ENCODE results near the gene PRRX2.
"Not testable (repeated sequence)": the region's sequence is repeated elsewhere in the genome, so short reads cannot be mapped to it uniquely, and the experiment has no call there.

Gene PRRX2

DNA sequence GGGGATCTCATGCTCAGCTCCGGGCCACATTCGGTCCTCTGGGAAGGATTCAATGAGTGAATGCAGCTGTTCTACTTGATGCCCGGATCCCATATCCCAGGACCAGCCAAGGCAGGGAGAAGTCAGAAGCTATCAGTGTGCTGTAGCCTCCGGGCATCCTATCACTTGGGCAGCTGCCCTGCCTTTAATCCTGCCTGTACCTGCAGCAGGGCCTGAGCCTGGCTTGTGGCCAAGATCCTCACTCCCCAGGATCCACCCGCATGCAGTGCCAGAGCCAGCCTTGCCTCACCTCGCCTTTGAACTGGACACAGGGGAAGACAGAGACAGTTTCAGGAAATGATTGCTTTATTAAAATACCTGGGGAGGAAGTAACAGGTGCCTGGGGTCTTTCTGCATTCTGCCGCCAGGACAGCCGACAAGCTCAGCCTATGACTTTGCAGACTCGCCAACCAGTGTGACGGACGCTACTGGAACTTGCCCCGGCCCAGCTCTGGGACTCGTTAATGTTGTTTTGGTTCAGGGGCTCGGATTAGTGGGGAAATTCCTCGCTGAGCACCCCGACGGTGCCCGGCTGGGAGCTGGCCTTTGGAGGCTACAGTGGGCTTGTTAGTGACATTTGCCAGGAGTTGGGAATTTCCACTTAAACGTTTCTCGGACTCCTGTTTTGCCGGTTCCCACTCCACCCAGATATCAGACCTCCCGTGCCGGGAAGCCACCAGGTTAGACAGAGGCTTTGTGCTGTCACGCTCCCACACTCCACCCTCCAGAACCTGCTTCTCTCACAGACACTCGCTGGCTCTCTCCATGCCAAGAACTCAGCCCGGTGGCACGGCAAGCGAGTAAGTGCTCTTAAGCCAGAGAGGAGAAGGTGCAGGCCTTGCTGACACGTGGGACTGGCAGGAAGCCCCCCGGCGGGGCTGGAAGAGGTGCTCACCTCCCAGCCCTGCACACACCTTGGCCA lies 86.7 kb downstream of the PRRX2 start:
- no peak for DNase-seq (ENCODE audit: extremely low read depth in 1 of 2, low read depth in 1 of 2)

DNA sequence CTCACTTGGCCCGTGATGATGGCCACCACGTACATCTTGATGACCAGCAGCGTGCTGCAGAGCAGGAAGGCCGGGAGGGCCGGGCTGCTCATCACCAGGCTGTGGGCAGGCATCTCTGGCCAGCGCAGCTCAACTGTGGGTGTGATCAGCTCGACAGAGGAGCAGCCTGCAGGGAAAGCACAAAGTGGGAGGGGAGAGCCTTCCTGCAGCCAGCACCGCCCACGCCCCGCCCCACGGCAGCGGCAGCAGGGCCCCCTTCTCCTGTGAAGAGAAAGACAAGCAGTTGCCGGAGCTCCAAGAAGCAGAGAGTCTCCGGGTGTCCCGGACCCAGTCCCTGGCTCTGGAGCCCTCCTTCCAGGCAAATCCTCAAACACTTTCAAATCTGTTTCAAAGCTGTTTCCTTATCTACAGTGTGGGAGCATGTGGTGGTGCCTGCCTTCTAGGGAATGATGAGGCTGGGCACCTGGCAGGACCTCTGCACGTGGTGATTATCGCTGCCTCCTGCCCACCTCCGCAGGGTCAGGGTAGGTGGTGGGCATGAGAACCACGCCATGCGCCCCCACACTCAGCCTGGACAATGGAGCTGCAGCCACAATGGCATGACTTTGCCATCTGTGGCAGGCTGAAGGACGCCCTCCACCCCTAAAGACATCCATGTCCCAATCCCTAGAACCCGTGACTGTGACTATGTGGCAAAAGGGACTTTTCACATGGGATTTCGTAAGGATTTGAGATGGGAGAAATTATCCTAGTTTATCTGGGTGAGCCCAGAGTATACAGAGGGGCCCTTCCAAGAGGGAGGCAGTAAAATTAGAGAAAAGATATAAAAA lies 87.7 kb downstream of the PRRX2 start, which contains the start of gene PTGES:
PTGES (minus strand) TSS at position 143 of the 830 bp plus-strand sequence; CDS start at position 113, 30 bp downstream.
- peak; percentile 20 to 29 for DNase-seq (ENCODE audit: extremely low read depth in 1 of 2, low read depth in 1 of 2)

DNA sequence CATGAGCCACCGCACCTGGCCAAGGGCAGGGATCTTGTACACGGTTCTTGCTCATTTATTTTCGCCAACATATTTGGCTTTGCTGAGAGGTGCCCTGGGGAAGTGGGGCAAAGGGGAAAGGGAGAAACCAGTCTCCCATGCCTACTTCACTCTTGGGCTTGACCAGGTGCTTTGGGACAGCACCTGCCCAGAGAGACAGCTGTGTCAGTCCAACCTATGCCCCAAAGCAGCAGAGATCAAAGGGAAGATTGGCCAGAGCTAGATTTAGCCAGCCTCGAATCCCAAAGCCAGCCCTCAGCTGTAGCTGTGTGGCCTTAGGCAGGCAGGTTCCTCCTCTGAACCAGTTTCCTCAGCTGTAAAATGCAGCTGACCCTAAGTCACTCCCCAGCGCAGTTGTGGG lies 89.7 kb downstream of the PRRX2 start:
- no peak for DNase-seq (ENCODE audit: extremely low read depth in 1 of 2, low read depth in 1 of 2)

DNA sequence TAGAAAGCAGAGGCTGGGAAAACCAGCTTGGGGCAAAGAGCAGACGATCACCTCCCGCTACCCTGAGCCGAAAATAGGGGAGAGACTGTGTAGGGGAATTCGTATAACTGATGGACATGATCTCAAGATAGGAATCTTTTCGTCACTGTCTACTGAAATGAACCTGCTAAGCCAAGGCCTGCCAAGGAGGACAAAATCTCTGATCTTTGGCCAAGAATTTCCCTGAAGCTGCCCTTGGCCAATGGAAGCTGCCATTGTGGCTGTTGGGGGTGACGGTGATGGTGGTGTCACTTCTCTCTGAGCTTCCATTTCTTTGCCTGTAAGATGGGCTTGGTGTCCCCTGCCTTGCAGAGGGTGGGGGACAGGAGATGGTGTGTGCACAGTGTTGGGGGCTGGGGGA lies 90.7 kb downstream of the PRRX2 start:
- no peak for DNase-seq (ENCODE audit: extremely low read depth in 1 of 2, low read depth in 1 of 2)

DNA sequence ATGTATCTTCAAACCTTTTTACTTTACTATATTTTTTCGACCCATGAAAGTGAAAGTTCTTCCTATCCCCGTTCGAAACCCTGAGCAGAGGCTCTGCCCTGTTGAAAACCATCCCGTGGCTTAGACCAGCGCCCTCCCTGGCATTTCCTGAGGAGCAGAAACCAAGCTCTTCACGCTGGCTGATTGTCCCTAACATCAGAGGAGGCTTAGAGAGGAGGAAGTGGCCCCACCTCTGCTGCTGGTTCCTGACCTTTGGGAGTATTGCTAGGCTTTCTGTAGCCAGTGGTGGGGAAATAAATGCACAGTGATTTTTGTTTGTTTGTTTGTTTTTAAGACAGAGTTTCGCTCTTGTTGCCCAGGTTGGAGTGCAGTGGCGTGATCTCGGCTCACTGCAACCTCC lies 91.6 kb downstream of the PRRX2 start:
- no peak for DNase-seq (ENCODE audit: extremely low read depth in 1 of 2, low read depth in 1 of 2)

DNA sequence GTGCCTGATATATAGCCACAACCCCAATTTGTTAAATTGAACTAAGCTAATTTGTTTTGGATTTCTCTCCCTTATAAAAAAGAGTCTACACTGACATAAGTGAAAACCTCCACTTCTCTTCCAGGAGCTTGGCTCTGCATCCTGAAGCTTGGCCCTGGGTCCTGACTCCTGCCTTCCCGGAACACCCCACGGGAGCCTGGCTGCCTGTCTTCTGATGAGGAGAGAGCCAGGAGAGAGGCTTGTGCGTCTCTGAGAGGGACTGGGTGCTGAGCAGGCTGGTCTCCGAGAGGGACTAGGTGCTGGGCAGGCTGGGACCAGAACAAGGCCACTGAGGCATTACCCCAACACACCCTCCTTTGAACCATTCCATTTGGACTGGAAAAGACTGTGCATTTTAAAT lies 93.9 kb downstream of the PRRX2 start:
- DNase-seq (ENCODE audit: extremely low read depth in 1 of 2, low read depth in 1 of 2) = no peak

DNA sequence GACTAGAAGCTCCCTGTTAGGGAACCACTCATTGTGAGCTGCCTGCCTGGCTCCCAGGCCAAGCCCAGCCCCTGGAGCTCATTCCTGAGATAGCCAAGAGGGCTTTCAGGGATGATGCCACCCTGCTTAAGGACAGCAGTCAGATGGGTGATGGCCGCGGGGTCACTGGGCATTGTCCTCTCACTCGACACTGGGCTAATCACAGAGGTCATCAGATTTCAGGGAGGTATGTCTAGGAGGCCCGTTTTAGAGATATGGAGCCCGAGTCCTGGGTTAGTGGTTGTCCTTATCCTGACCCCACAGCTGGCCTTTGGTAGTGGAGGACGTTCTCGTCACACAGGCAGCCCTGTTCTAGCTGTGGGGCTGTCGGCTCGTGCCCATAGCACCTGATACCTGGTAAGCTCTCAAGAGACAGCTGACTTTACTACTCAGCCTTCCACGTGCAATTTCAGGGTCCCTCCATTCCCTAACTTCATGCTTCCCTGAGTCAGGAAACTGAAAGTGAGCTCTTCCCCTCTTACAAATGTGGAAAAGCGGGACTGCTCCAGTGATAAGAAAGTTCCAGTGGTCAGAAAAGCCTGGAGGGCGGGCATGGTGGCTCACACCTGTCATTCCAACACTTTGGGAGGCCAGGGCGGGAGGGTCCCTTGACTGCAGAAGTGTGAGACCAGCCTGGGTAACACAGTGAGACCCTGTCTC lies 94.5 kb downstream of the PRRX2 start:
- no peak for DNase-seq (ENCODE audit: extremely low read depth in 1 of 2, low read depth in 1 of 2)

DNA sequence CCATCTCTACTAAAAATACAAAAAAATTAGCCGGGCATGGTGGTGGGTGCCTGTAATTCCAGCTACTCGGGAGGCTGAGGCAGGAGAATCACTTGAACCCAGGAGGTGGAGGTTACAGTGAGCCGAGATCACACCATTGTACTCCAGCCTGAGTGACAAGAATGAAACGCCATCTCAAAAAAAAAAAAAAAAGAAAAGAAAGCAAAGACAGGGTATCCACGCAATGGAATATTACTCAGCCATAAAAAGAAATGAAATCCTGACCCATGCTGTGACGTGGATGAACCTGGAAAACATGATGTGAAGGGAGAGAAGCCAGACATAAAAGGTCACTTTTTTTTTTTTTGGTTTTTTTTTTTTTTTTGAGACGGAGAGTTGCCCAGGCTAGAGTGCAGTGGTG lies 95.3 kb downstream of the PRRX2 start:
- not testable (repeated sequence) for DNase-seq (ENCODE audit: extremely low read depth in 1 of 2, low read depth in 1 of 2)

DNA sequence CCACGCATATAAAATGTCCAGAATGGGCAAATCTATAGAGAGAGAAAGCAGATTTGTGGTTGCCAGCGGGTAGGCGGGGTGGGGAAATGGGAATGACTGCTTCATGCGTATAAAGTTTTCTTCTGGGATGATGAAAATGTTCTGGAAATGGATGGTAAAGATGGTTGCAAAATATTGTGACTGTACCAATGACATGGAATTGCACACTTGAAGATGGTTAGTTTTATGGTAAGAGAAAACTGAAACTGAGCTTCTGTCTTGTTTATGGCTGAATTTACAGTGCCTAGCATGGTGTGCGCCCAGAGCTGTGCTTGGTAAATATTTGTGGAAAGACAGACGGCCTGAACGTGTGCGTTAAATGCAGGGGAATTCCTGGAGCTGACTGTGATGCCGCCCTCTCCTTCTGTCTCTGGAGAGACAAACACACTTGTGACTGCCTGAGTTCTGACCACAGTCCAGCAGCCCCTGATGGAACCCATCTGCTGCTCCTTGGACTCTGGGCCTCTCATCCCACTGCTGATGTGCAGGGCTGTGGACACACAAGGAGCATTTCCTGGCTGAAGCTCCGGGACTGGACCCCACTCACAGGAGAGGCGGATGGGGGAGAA lies 96.0 kb downstream of the PRRX2 start:
- no peak for DNase-seq (ENCODE audit: extremely low read depth in 1 of 2, low read depth in 1 of 2)

DNA sequence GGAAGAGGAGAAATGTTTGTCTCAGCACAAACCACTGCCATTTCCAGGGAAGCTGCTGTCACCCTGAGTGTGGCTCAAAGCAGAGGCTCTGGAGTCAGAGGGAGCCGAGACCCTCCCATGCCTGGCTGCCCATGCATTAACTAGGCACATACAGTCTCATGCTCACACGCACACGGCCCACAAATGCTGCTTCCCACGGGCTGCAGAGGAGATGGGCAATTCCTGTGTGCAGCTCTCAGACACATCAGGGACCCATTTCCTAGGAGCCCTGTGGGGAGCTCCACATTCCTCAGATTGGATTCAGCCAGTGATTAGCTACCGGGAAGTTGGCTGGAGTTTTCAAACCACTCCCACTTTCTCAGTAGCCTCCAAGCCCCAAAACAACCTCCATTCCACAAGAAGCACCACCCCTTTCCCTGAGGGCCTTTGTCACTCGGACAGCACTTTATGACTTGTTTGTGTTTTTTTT lies 96.5 kb downstream of the PRRX2 start:
- no peak for DNase-seq (ENCODE audit: extremely low read depth in 1 of 2, low read depth in 1 of 2)

DNA sequence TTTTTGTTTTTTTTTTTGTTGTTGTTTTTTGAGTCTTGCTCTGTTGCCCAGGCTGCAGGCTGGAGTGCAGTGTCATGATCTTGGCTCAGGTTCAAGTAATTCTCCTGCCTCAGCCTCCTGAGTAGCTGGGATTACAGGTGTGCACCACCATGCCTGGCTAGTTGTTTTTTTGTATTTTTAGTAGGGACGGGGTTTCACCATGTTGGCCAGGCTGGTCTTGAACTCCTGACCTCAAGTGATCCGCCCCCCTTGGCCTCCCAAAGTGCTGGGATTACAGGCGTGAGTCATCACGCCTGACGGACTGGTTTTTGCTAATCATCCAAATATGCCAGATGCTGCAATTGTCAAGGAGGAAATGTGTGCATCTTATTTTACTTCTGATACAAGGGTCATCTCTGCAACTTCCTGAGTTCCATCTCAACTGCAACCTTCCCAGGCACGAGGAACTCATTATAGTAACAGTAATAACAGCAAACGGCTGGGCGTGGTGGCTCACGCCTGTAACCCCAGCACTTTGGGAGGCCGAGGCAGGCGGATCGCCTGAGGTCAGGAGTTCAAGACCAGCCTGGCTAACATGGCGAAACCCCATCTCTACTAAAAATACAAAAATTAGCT lies 97.0 kb downstream of the PRRX2 start:
- DNase-seq (ENCODE audit: extremely low read depth in 1 of 2, low read depth in 1 of 2) = not testable (repeated sequence)

DNA sequence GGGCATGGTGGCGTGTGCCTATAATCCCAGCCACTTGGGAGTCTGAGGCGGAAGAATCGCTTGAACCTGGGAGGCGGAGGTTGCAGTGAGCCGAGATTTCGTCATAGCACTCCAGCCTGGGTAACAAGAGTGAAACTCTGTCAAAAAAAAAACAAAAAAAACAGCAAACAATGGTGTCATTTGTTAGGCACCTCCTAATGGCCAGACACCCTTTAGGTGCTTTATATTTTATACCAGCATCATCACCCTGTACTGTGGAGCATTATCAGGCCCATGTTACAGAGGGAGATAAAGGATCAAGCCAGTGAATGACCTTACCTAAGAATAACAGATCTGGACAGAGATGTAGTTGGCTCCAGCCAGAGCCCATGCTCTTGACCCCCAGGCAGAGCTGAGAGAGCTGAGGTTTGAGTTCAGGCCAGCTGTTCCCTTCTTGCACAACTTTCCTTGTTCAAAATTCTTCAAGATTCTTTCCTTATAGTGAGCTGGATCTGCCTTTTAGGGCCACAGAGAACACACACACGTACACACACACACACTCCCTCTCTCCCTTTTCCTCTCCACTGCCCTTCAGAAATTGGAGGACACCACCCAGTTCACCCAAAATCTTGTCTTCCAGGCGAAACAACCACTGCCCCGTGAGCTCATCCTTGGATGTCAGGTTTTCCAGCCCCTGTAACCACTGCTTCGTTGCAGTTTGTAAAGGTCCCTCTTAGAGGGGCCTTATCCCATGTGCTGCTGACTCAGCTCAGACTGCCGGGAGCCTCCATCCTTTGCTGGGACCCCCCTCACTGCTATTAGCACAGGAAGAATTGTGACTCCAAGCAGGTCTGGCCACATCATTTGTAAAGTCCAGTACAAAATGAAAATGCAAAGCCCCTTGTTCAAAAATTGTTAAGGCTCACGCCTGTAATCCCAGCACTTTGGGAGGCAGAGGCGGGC lies 97.8 kb downstream of the PRRX2 start:
- DNase-seq (ENCODE audit: extremely low read depth in 1 of 2, low read depth in 1 of 2) = no peak

DNA sequence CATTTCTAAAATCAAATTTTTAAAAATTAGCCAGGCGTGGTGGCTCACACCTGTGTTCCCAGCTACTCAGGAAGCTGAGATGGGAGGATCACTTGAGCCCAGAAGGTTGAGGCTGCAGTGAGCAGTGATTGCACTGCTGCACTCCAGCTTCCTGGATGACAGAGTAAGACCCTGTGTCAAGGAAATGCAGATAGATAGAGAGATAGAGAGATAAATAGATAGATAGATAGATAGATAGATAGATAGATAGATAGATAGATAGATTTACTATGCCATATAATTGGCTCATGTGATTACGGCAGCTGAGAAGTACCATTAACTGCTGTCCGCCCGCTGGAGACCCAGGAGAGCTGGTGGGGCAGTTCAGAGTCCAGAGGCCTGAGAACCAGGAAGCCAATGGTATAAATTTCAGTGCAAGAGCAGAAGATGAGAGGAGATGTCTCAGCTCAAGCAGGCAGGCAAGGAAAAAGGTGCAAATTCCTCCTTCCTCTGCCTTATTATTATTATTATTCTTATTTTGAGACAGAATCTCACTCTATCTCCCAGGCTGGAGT lies 100.4 kb downstream of the PRRX2 start:
- DNase-seq (ENCODE audit: extremely low read depth in 1 of 2, low read depth in 1 of 2) = no peak

DNA sequence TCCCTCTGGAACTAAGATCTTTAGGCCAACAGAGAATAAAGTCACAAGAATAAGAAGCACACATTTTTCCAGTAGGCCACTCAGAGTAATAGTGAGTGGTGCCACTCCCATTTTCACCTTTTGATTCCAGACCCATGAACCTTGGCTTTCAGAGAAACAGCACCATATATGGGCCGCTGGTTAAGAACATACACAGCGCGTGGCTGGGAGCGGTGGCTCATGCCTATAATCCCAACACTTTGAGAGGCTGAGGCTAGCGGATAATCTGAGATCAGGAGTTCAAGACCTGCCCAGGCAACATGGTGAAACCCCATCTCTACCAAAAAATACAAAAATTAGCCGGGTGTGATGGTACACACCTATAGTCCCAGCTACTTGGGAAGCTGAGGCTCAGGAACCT lies 103.0 kb downstream of the PRRX2 start:
- no peak for DNase-seq (ENCODE audit: extremely low read depth in 1 of 2, low read depth in 1 of 2)

DNA sequence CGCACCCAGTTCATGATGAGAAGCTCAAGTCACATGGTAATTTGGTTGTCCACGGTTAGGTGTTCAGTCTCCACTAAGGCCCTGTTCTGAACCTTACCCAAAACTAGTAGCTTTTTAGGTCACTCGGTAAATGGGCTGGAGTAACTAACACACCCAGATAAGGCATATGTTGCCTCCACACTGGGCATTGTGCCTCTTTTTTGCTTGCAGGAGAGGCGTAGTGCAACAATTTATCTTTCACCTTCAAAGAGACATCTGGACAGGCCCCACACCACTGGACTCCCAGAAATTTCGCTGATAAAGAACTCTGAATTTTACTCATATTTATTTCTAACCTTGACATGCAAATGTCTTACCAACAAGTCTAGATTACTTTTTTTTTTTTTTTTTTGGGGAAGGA lies 104.2 kb downstream of the PRRX2 start:
- no peak for DNase-seq (ENCODE audit: extremely low read depth in 1 of 2, low read depth in 1 of 2)

DNA sequence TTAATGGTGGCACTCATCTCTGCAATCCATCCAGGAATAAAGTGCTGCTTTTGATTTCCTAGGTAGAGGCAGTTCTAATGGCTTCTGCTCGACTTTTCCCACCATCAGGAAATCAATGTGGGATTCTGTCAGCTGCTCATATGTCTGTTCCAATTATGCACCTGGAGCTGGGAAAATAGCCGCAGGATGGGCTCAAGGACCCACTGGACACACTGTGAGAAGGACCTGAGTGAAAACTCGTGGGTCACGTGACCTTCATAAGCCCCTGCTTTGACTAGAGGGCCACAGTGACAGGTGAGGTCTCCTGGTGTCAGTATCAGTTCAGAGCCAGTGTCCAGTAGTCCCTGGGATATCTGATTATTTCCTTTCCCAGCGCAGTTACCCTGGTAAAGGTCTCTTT lies 105.3 kb downstream of the PRRX2 start:
- no peak for DNase-seq (ENCODE audit: extremely low read depth in 1 of 2, low read depth in 1 of 2)

Measured in stimulated activated CD8-positive, alpha-beta memory T cell treated with anti-CD3 and anti-CD28 coated beads, Interleukin-7, amount 100 ng/mL, for 48 hours (primary cell).